PC-3 (cell line): Measurements from ENCODE around the gene LRWD1. TPM values are rescaled to one million over a fixed set of nuclear protein-coding genes. Genes with fewer than 3 reads are reported as not detected.
"Not testable (repeated sequence)": the region's sequence is repeated elsewhere in the genome, so short reads cannot be mapped to it uniquely, and the experiment has no call there.

Experiments
- ATAC-seq: fragments of 200-7000 bp; cut with Tn5 transposase; 2 replicates; pipeline ENCODE4 v1.9.1; 2020; ENCODE audit warnings: mild to moderate bottlenecking, moderate library complexity
- BruUV-seq: library from RNA; stranded (reverse); fragments of 400-500 nt; replicated peaks from 2 replicates; lab custom pipeline; 2021; lab: Mats Ljungman, UMichigan
- CTCF ChIA-PET: fragments of 300-600 bp; sonication (Branson Sonifier 250); formaldehyde crosslinking; loops from one replicate; lab custom pipeline; 2022; ENCODE audit warnings: antibody characterized with exemption; lab: Charles Lee
- POLR2A ChIA-PET: fragments of 300-600 bp; sonication (Branson Sonifier 250); formaldehyde crosslinking; loops from one replicate; lab custom pipeline; 2022; ENCODE audit warnings: antibody characterized with exemption; ENCODE audit not compliant: unreplicated experiment; lab: Charles Lee
- DNase-seq: peaks from one replicate; pipeline ENCODE4 v3.0.0-alpha.2; 2015
- H2AFZ ChIP-seq: fragments of 300-600 bp; sonication (generic); 2 replicates; pipeline ENCODE4 v1.6.0; 2016; ENCODE audit warnings: antibody characterized with exemption, low read length
- H3F3A ChIP-seq: fragments of 300-600 bp; sonication (generic); one replicate; pipeline ENCODE4 v1.6.0; 2017; ENCODE audit warnings: antibody characterized with exemption, low read length, control low read depth, mild to moderate bottlenecking; ENCODE audit not compliant: unreplicated experiment
- H3K27ac ChIP-seq: fragments of 300-600 bp; sonication (generic); 2 replicates; pipeline ENCODE4 v1.5.1; 2016; ENCODE audit warnings: mild to moderate bottlenecking, low read length
- H3K27me3 ChIP-seq: fragments of 300-600 bp; sonication (generic); 2 replicates; pipeline ENCODE4 v1.6.1; 2016; ENCODE audit warnings: low read length, mixed read lengths
- H3K36me3 ChIP-seq: fragments of 300-600 bp; sonication (generic); 2 replicates; pipeline ENCODE4 v1.6.1; 2016; ENCODE audit warnings: low read depth, mixed run types, low read length, mixed read lengths
- H3K4me1 ChIP-seq: fragments of 300-600 bp; sonication (generic); 2 replicates; pipeline ENCODE4 v1.5.1; 2016; ENCODE audit warnings: low read length; ENCODE audit not compliant: insufficient read depth
- H3K4me2 ChIP-seq: fragments of 300-600 bp; sonication (generic); 2 replicates; pipeline ENCODE4 v1.6.0; 2016; ENCODE audit warnings: low read length
- H3K4me3 ChIP-seq: fragments of 300-600 bp; sonication (generic); 2 replicates; pipeline ENCODE4 v1.5.1; 2016; ENCODE audit warnings: mild to moderate bottlenecking, low read length, mixed read lengths
- H3K79me2 ChIP-seq: fragments of 300-600 bp; sonication (generic); 2 replicates; pipeline ENCODE4 v1.6.1; 2017; ENCODE audit warnings: low read length, mixed read lengths
- H3K9ac ChIP-seq: fragments of 300-600 bp; sonication (generic); 2 replicates; pipeline ENCODE4 v1.6.0; 2016; ENCODE audit warnings: mild to moderate bottlenecking, low read length
- H3K9me2 ChIP-seq: fragments of 300-600 bp; sonication (generic); replicated peaks from 2 replicates; pipeline ENCODE4 v1.6.1; 2016; ENCODE audit warnings: mixed run types, low read length, mixed read lengths
- H3K9me3 ChIP-seq: fragments of 300-600 bp; sonication (generic); 2 replicates; pipeline ENCODE4 v1.6.1; 2016; ENCODE audit warnings: low read length, mixed read lengths
- H4K20me1 ChIP-seq: fragments of 300-600 bp; sonication (generic); 2 replicates; pipeline ENCODE4 v1.6.1; 2016; ENCODE audit warnings: low read length, mixed read lengths
- intact Hi-C: fragments of 100-400 bp; cut with micrococcal nuclease; formaldehyde crosslinking; loops from 2 replicates; pipeline ENCODE4 v1.9.0; 2023
- total RNA-seq: library from RNA; depleted of rRNA; stranded (reverse); fragments of >200 nt; gene quantifications from 2 replicates; pipeline ENCODE4 v1.2.3, GENCODE V29; 2014

The LRWD1 gene
- total RNA-seq, 1 experiment from 2014 or later: 41.8 TPM

- CTCF ChIA-PET, H3K9ac ChIP-seq, H3K79me2 ChIP-seq, H4K20me1 ChIP-seq, intact Hi-C loops, H3K4me3 ChIP-seq, H3K36me3 ChIP-seq, DNase-seq, POLR2A ChIA-PET, H3K9me2 ChIP-seq, H3K27me3 ChIP-seq, H3K9me3 ChIP-seq, H3K27ac ChIP-seq, ATAC-seq, H3K4me1 ChIP-seq, BruUV-seq, H3F3A ChIP-seq, H3K4me2 ChIP-seq, H2AFZ ChIP-seq: not testable (repeated sequence)
These were observed 38.4 kb downstream of the LRWD1 start for GRCh38 chr7:102503141-102503540.

- H4K20me1 ChIP-seq, H3K36me3 ChIP-seq, H3K9me2 ChIP-seq, H3K4me3 ChIP-seq, H3K4me2 ChIP-seq, DNase-seq, CTCF ChIA-PET, H3K79me2 ChIP-seq, H3K9me3 ChIP-seq, H2AFZ ChIP-seq, H3K4me1 ChIP-seq, H3K27me3 ChIP-seq, POLR2A ChIA-PET, intact Hi-C loops, H3F3A ChIP-seq: not testable (repeated sequence)
- H3K27ac ChIP-seq: peak overlapping the region; percentile 66
- H3K9ac ChIP-seq: 0 out of 2 replicates have a peak overlapping the region, but pooled peaks have one; percentile 40
- TSS peak; percentile 65 for BruUV-seq
- ATAC-seq: peak; percentile 96
These were observed 40.8 kb downstream of the LRWD1 start for GRCh38 chr7:102505298-102506185.

GRCh38 chr7:102507410-102508088, 42.8 kb downstream of the LRWD1 start:
- BruUV-seq, CTCF ChIA-PET: not testable (repeated sequence)

GRCh38 chr7:102510575-102510974, 45.8 kb downstream of the LRWD1 start:
- H2AFZ ChIP-seq, intact Hi-C loops, H3F3A ChIP-seq, CTCF ChIA-PET, H3K9me3 ChIP-seq, ATAC-seq, H3K9ac ChIP-seq, DNase-seq, H3K4me2 ChIP-seq, H3K27ac ChIP-seq, H3K4me1 ChIP-seq, BruUV-seq, H3K9me2 ChIP-seq, H3K4me3 ChIP-seq, H3K27me3 ChIP-seq, H4K20me1 ChIP-seq, POLR2A ChIA-PET, H3K79me2 ChIP-seq, H3K36me3 ChIP-seq: not testable (repeated sequence)

More at GRCh38 chr7:102507410-102508088, 42.8 kb downstream of the LRWD1 start:
- H3K4me2 ChIP-seq, POLR2A ChIA-PET, H3K27me3 ChIP-seq, H3F3A ChIP-seq, H4K20me1 ChIP-seq, H3K4me3 ChIP-seq, intact Hi-C loops, H2AFZ ChIP-seq, H3K9me3 ChIP-seq, H3K9me2 ChIP-seq, H3K27ac ChIP-seq, H3K9ac ChIP-seq, ATAC-seq, H3K4me1 ChIP-seq, H3K79me2 ChIP-seq, DNase-seq, H3K36me3 ChIP-seq: not testable (repeated sequence)

DNA sequence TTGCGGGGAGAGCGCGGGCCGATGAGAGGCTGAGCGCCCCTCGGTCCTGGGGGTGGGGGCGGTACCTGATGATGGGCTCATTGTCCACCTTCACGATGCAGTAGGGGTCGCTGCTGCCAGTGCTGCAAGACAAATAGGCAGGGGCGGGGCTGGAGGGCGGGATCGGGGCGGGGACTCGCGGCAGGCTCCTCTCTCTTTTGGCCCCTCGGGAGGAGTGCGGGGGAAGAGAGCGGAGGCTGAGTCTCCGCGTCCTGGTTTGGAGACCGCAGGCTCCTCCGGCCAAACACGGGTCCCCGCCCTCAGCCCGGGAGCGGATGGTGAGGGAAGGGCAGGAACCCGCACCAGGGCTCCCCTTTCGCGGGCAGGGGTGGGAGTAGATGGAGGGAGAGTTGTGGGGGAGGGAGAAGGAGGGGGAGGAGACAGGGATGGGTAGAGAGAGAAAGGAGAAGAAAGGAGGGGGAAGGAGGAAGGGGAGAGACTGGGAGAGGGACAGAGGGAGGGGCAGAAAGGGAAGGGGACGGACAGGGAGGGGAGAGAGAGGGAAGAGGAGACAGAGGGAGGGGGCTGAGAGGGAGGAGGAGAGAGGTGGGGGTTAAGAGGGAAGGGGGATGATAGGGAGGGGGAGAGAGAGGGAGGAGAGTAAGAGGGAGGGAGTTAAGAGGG, 47.2 kb downstream of the LRWD1 start:
- H3K27ac ChIP-seq, H2AFZ ChIP-seq, DNase-seq, H3F3A ChIP-seq, H3K9me2 ChIP-seq, intact Hi-C loops, POLR2A ChIA-PET, H3K4me3 ChIP-seq, H3K79me2 ChIP-seq, H4K20me1 ChIP-seq, H3K4me1 ChIP-seq, H3K36me3 ChIP-seq, BruUV-seq, H3K9ac ChIP-seq, H3K27me3 ChIP-seq, H3K9me3 ChIP-seq, CTCF ChIA-PET, H3K4me2 ChIP-seq: not testable (repeated sequence)
- peak; percentile 66 for ATAC-seq

GRCh38 chr7:102512642-102513221, 47.9 kb downstream of the LRWD1 start:
- intact Hi-C loops, H3K9me3 ChIP-seq, H3K4me2 ChIP-seq, H3K9ac ChIP-seq, H3K27ac ChIP-seq, H4K20me1 ChIP-seq, H3K4me1 ChIP-seq, H3K9me2 ChIP-seq, BruUV-seq, H3K36me3 ChIP-seq, H3K79me2 ChIP-seq, H3K27me3 ChIP-seq, H2AFZ ChIP-seq, CTCF ChIA-PET, H3K4me3 ChIP-seq, POLR2A ChIA-PET, ATAC-seq, H3F3A ChIP-seq: not testable (repeated sequence)
- peak; percentile 2 for DNase-seq
